ENCODE results near the gene PTTG1IP.

GRCh38 chr21:44898851-44899767 is 25.6 kb upstream of the PTTG1IP start:
- TF ChIP-seq EZH2 (IDR thresholded peaks at IDR 0.05; ENCODE audit: low read length, missing control alignments) (no peak), CTCF (conservative IDR thresholded peaks at IDR 0.05 in 1 of 2, IDR thresholded peaks at IDR 0.05 in 1 of 2; ENCODE audit: low read depth in 1 of 2, low read length in 2 of 2) (no peak)
